DMS53 (cell line): ENCODE data around the gene CCDC136.
A peak's percentile ranks its signal among the peaks of the same experiment; 100 is the strongest.

ENCODE experiments used
- DNase-seq: peaks from one replicate; lab custom pipeline; 2025; lab: John Stamatoyannopoulos, UW

Gene CCDC136

GRCh38 chr7:128863433-128863989, 71.7 kb downstream of the CCDC136 start:
- DNase-seq = peak; percentile 91

- no peak for DNase-seq
Measured at GRCh38 chr7:128865303-128865702, 73.5 kb downstream of the CCDC136 start.

GRCh38 chr7:128865996-128866877, 74.5 kb downstream of the CCDC136 start:
- DNase-seq = no peak

GRCh38 chr7:128867241-128867640, 75.5 kb downstream of the CCDC136 start:
- peak; percentile 31 for DNase-seq

GRCh38 chr7:128867842-128868623, 76.3 kb downstream of the CCDC136 start:
- DNase-seq = peak; percentile 83

- peak; percentile 85 for DNase-seq
Measured at GRCh38 chr7:128868624-128869137, 76.9 kb downstream of the CCDC136 start.

GRCh38 chr7:128869138-128869943, 77.6 kb downstream of the CCDC136 start:
- peak; percentile 92 for DNase-seq

GRCh38 chr7:128869944-128870285, 78.1 kb downstream of the CCDC136 start:
- peak; percentile 65 for DNase-seq

GRCh38 chr7:128871050-128871449, 79.3 kb downstream of the CCDC136 start:
- DNase-seq = no peak
